Tibial nerve (tissue), 3 donors: Measurements from ENCODE around the gene CYP11A1.

Experiments used
- POLR2A ChIP-seq, 2 donors: fragments of 450-650 bp; IDR thresholded peaks; one replicate each; pipeline ENCODE4 v1.6.1; 2017; ENCODE audit warnings: antibody characterized with exemption in 2 of 2, mild to moderate bottlenecking in 2 of 2, moderate library complexity in 2 of 2
- TF ChIP-seq, protein P1 (sequence below), 5 experiments: fragments of 200-600 bp in 3 of 5; fragments of 450-650 bp in 2 of 5; sonication (generic) in 3 of 5; IDR thresholded peaks; one replicate each; pipeline ENCODE4 v1.5.1; 2016 to 2019; ENCODE audit warnings: antibody characterized with exemption in 5 of 5, mild to moderate bottlenecking in 3 of 5, moderate library complexity in 2 of 5

DNA sequence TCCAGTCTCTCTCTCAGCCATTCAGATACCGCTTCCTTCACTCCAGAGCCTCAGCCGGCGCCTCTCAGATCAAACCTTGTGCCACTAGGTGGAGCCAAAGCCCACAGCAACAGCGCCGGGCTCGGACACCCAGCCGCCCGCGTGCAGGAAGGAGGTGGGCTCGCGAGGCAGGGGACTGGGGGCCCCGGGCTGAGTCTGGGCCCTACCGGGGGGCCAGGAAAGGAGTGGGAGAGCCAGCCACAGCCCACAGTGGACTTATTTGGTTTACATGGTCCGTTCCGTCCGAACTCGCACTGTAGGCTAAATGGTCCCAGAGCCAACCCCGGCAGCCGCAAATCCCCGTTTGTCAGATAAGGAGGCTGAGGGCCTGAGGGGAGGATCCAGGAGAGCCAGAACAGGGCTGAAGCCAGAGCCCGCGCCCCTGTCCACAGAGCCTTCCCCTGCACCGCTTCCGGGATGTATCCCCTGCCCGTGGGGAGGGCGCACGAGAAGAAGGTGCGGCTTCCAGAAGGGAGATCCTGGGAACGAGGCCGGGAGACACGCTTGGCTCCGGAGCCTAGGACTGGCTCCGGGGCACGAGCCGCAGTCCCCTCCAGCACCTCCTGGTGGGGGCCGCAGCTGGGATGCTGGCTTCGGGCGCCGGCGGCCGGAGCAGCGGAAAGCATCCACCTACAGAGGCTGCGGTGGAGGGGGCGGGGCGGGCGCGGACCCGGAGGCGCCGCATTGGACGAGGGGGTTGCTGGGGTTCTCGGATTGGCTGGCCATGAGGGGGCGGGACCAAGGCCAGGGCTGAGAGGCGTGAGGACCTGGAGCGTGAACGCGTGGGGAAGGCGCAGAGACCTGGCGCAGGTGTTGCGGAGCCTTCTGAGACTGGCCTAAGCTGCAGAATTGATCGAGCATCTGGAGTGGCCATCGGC lies 6.5 kb upstream of the CYP11A1 start:
- TF ChIP-seq, protein P1, sequence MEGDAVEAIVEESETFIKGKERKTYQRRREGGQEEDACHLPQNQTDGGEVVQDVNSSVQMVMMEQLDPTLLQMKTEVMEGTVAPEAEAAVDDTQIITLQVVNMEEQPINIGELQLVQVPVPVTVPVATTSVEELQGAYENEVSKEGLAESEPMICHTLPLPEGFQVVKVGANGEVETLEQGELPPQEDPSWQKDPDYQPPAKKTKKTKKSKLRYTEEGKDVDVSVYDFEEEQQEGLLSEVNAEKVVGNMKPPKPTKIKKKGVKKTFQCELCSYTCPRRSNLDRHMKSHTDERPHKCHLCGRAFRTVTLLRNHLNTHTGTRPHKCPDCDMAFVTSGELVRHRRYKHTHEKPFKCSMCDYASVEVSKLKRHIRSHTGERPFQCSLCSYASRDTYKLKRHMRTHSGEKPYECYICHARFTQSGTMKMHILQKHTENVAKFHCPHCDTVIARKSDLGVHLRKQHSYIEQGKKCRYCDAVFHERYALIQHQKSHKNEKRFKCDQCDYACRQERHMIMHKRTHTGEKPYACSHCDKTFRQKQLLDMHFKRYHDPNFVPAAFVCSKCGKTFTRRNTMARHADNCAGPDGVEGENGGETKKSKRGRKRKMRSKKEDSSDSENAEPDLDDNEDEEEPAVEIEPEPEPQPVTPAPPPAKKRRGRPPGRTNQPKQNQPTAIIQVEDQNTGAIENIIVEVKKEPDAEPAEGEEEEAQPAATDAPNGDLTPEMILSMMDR (IDR thresholded peaks at IDR 0.05) = peak; percentile 78 to 93 (median 87)
- TF ChIP-seq POLR2A (IDR thresholded peaks at IDR 0.05) = no peak
